Endothelial cell (in vitro differentiated cells): ENCODE measurements around the gene LAMA4. TPM values are rescaled to one million over a fixed set of nuclear protein-coding genes. Genes with fewer than 3 reads are reported as not detected.

Experiments used
- DNase-seq: peaks from one replicate; pipeline ENCODE4 v3.0.0; 2021; ENCODE audit warnings: low spot score
- H3K27ac Mint-ChIP-seq: one replicate; pipeline ENCODE4 v1.8.0; 2021; ENCODE audit warnings: mixed read lengths, inconsistent platforms; ENCODE audit not compliant: unreplicated experiment
- H3K27me3 Mint-ChIP-seq: one replicate; pipeline ENCODE4 v1.8.0; 2021; ENCODE audit warnings: mild to moderate bottlenecking, moderate library complexity, mixed read lengths, inconsistent platforms; ENCODE audit not compliant: unreplicated experiment
- H3K36me3 Mint-ChIP-seq: one replicate; pipeline ENCODE4 v1.8.0; 2021; ENCODE audit warnings: mild to moderate bottlenecking, low read depth, mixed read lengths, inconsistent platforms; ENCODE audit not compliant: unreplicated experiment
- H3K4me1 Mint-ChIP-seq: one replicate; pipeline ENCODE4 v1.8.0; 2021; ENCODE audit warnings: mild to moderate bottlenecking, mixed read lengths, inconsistent platforms; ENCODE audit not compliant: unreplicated experiment
- H3K4me3 Mint-ChIP-seq: one replicate; pipeline ENCODE4 v1.8.0; 2021; ENCODE audit warnings: mild to moderate bottlenecking, mixed read lengths, inconsistent platforms; ENCODE audit not compliant: unreplicated experiment
- H3K9me3 Mint-ChIP-seq: one replicate; pipeline ENCODE4 v1.8.0; 2021; ENCODE audit warnings: mixed read lengths, inconsistent platforms; ENCODE audit not compliant: unreplicated experiment
- CTCF ChIP-seq: fragments of 200-600 bp; sonication (generic); IDR thresholded peaks from one replicate; pipeline ENCODE4 v1.5.0; 2021; ENCODE audit warnings: antibody characterized with exemption; ENCODE audit not compliant: unreplicated experiment
- total RNA-seq: library from RNA; stranded (reverse); fragmentation: NEBNext Ultra II Directional; extraction: Animal tissue kit (Norgen Biotek cat#: 25700); gene quantifications from one replicate; pipeline ENCODE4 v1.2.1, GENCODE V29; 2021; ENCODE audit not compliant: unreplicated experiment

The LAMA4 gene
- total RNA-seq, 1 donor from 2014 or later: 23.9 TPM

GRCh38 chr6:112139052-112139451 lies 115.3 kb downstream of the LAMA4 start:
- Mint-ChIP-seq H3K4me1 (peaks cover 10% of the 10 kb centered on the region), H3K27me3 (peaks cover 2% of the 10 kb centered on the region), H3K9me3 (no peaks in the 10 kb centered on the region), H3K4me3 (no peak overlapping the region), H3K36me3 (no peaks in the 10 kb centered on the region), H3K27ac (no peak overlapping the region)
- TF ChIP-seq CTCF: no peak
- no peak for DNase-seq

GRCh38 chr6:112130878-112131277 lies 123.5 kb downstream of the LAMA4 start:
- Mint-ChIP-seq H3K4me1 (no peaks in the 10 kb centered on the region), H3K9me3 (no peaks in the 10 kb centered on the region)

GRCh38 chr6:112128208-112128607 lies 126.2 kb downstream of the LAMA4 start:
- TF ChIP-seq CTCF: no peak
- no peaks in the 10 kb centered on the region for H3K9me3 Mint-ChIP-seq
- no peaks in the 10 kb centered on the region for H3K4me1 Mint-ChIP-seq
- no peaks in the 10 kb centered on the region for H3K27me3 Mint-ChIP-seq
- no peaks in the 10 kb centered on the region for H3K36me3 Mint-ChIP-seq
- H3K27ac Mint-ChIP-seq: no peak overlapping the region
- no peak overlapping the region for H3K4me3 Mint-ChIP-seq
- no peak for DNase-seq

More at GRCh38 chr6:112130878-112131277, 123.5 kb downstream of the LAMA4 start:
- H3K27me3 Mint-ChIP-seq: no peaks in the 10 kb centered on the region
- no peak overlapping the region for H3K27ac Mint-ChIP-seq
- H3K4me3 Mint-ChIP-seq: no peak overlapping the region
- DNase-seq: no peak
- no peaks in the 10 kb centered on the region for H3K36me3 Mint-ChIP-seq
- TF ChIP-seq CTCF: no peak

- Mint-ChIP-seq H3K9me3 (no peaks in the 10 kb centered on the region), H3K4me1 (peaks cover 5% of the 10 kb centered on the region), H3K36me3 (no peaks in the 10 kb centered on the region), H3K27ac (no peak overlapping the region), H3K27me3 (no peaks in the 10 kb centered on the region), H3K4me3 (no peak overlapping the region)
- no peak for TF ChIP-seq CTCF
- no peak for DNase-seq
Observed at GRCh38 chr6:112123982-112124381, 130.4 kb downstream of the LAMA4 start.

GRCh38 chr6:112122756-112123155 lies 131.6 kb downstream of the LAMA4 start:
- Mint-ChIP-seq H3K9me3 (no peaks in the 10 kb centered on the region), H3K27ac (no peak overlapping the region), H3K4me1 (peaks cover 5% of the 10 kb centered on the region)

More at GRCh38 chr6:112122756-112123155, 131.6 kb downstream of the LAMA4 start:
- no peak for TF ChIP-seq CTCF
- Mint-ChIP-seq H3K36me3 (no peaks in the 10 kb centered on the region), H3K27me3 (no peaks in the 10 kb centered on the region), H3K4me3 (no peak overlapping the region)
- no peak for DNase-seq
